Measurements from ENCODE around the gene AMN.

GRCh38 chr14:102962111-102962627, 39.7 kb downstream of the AMN start:
- TF ChIP-seq MXI1 (IDR thresholded peaks at IDR 0.05; ENCODE audit: low read depth, low read length) (no peak), ZNF764 (CRISPR knock-in tag; IDR thresholded peaks at IDR 0.05; ENCODE audit: low read depth) (no peak), ZBTB34 (CRISPR knock-in tag; IDR thresholded peaks at IDR 0.05) (no peak)
